Activated T-cell treated with anti-CD3 and anti-CD28 coated beads, Interleukin-2, amount 50 U/mL, for 4 hours (primary cell): Measurements from ENCODE around the gene ATRNL1. TPM values are rescaled to one million over a fixed set of nuclear protein-coding genes. Genes with fewer than 3 reads are reported as not detected.

Experiments
- ATAC-seq, 2 donors: fragments of 200-7000 bp; cut with Tn5 transposase; one replicate each; pipeline ENCODE4 v1.10.0; 2021
- DNase-seq: peaks from one replicate; pipeline ENCODE4 v3.0.0-alpha.2; 2020
- H3K27me3 Mint-ChIP-seq: one replicate; pipeline ENCODE4 v1.8.0; 2021; ENCODE audit warnings: low read depth, mixed read lengths
- H3K36me3 Mint-ChIP-seq: one replicate; pipeline ENCODE4 v1.8.0; 2022; ENCODE audit warnings: mixed read lengths; ENCODE audit not compliant: insufficient read depth
- H3K4me1 Mint-ChIP-seq: one replicate; pipeline ENCODE4 v1.8.0; 2021; ENCODE audit warnings: low read depth, mixed read lengths
- H3K4me3 Mint-ChIP-seq: one replicate; pipeline ENCODE4 v1.8.0; 2021; ENCODE audit warnings: mild to moderate bottlenecking, moderate library complexity, mixed read lengths
- H3K9me3 Mint-ChIP-seq: one replicate; pipeline ENCODE4 v1.8.0; 2021; ENCODE audit warnings: mixed read lengths
- total RNA-seq, 3 donors: library from RNA; stranded (reverse); gene quantifications; one replicate each; pipeline ENCODE4 v1.2.1, GENCODE V29; 2021

Gene ATRNL1
- total RNA-seq, 3 donors from 2014 or later = 0.11 to 0.16 TPM; not detected in 1

DNA sequence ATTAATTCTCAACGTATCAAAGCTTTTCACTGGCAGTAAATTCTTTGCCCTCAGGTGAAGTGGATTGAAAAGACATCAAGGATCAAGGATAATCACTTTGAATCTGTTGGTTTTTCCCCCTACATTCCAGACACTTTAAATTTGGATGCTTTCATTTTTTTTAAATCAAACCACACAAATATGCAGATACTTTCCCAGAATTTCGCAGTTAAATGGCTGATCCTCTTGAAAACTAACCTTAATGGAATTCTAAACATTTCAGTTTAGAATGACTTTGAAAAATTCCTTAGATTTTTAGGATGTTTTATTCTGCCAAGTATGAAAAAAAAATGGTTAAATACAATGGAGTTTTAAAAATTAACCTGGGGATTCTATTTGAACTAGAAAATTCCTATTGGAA lies 853.9 kb downstream of the ATRNL1 start:
- DNase-seq = no peak
- Mint-ChIP-seq H3K4me1 (no peaks in the 10 kb centered on the region), H3K27me3 (no peaks in the 10 kb centered on the region), H3K36me3 (no peaks in the 10 kb centered on the region), H3K9me3 (peaks cover 4% of the 10 kb centered on the region), H3K4me3 (no peak overlapping the region)
- no peak for ATAC-seq

DNA sequence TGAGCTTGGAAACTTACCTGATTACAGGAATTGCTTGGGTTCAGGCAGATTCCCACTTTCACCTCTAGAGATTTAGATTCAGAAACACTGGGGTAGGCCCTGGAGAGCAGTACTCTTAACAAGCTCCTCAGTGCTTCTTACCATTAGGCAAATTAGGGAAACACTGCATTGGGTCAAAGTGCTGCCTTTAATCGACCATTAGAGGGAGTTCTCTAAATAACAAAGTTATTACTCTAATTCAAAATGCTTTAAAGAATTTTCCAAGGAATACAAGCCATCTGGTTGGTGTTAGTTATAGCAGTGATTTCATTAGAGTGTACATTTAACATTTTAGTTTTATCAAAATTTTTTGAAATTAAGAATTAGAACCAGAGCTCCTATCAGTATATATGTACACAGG lies 855.3 kb downstream of the ATRNL1 start:
- no peaks in the 10 kb centered on the region for H3K9me3 Mint-ChIP-seq
- no peak overlapping the region for H3K4me3 Mint-ChIP-seq
- H3K27me3 Mint-ChIP-seq = no peaks in the 10 kb centered on the region
- no peak for ATAC-seq
- H3K4me1 Mint-ChIP-seq = no peaks in the 10 kb centered on the region
- no peak for DNase-seq
- no peaks in the 10 kb centered on the region for H3K36me3 Mint-ChIP-seq

DNA sequence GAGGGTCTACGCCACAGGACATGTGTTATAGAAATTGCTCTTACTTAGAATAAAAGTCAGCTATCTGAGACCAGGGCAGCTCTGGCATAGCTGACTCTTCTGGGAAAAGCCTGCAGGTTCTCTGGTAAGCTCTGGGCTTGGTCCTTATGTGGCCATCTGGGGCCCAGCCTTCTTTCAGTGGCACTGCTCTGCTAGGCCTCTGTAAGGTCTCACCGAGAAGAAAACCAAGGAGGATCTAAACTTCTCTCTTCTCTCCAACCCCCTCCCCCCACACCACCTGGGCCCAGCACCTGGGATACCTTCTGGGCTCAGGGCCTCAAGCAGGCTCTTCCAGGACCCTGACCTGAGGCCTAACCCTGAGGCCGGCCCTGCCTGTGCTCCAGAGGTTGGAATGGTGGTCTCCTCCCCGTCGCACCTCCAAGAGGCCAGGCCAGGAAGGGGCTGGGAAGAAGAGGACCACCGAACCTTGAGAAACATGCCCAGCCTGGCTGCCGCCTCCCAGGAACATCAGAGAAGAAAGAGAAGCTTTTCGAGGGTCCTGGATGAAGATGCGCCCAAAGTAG lies 856.2 kb downstream of the ATRNL1 start:
- ATAC-seq (no peak), DNase-seq (no peak)
- Mint-ChIP-seq H3K4me1 (no peaks in the 10 kb centered on the region), H3K36me3 (no peaks in the 10 kb centered on the region), H3K4me3 (no peak overlapping the region), H3K27me3 (no peaks in the 10 kb centered on the region), H3K9me3 (no peaks in the 10 kb centered on the region)

- no peaks in the 10 kb centered on the region for H3K9me3 Mint-ChIP-seq
- no peaks in the 10 kb centered on the region for H3K27me3 Mint-ChIP-seq
- ATAC-seq = no peak
- H3K4me3 Mint-ChIP-seq = no peak overlapping the region
- no peaks in the 10 kb centered on the region for H3K36me3 Mint-ChIP-seq
- no peaks in the 10 kb centered on the region for H3K4me1 Mint-ChIP-seq
- no peak for DNase-seq
Measured at GRCh38 chr10:115950320-115950719, 857.2 kb downstream of the ATRNL1 start.

- ATAC-seq (no peak), DNase-seq (no peak)
- H3K4me3 Mint-ChIP-seq = no peak overlapping the region
- no peaks in the 10 kb centered on the region for H3K4me1 Mint-ChIP-seq
- H3K36me3 Mint-ChIP-seq = no peaks in the 10 kb centered on the region
- H3K27me3 Mint-ChIP-seq = no peaks in the 10 kb centered on the region
- no peaks in the 10 kb centered on the region for H3K9me3 Mint-ChIP-seq
Measured at GRCh38 chr10:115951242-115951641, 858.1 kb downstream of the ATRNL1 start.

DNA sequence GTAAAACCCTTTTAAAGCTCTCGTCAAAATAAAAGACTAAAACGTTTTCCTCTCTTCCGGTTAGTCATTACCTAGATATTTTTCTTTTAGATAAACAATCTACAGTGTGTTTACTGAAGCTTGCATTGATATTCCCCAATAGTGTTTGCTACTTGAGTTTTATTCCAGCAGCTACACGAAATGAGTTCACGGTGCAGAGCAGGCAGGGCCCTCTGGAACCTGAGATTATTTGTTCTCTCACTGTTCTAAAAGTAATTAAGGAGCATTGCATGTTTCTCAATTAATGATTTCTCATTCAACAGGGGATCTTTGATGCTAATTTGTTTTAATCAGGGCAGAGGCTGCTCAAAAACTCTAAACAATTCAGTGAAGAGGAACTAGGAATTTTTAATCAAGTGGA lies 860.1 kb downstream of the ATRNL1 start:
- H3K4me1 Mint-ChIP-seq = no peaks in the 10 kb centered on the region
- no peaks in the 10 kb centered on the region for H3K9me3 Mint-ChIP-seq
- H3K27me3 Mint-ChIP-seq = no peaks in the 10 kb centered on the region
- ATAC-seq = no peak
- H3K4me3 Mint-ChIP-seq = no peak overlapping the region
- DNase-seq = no peak
- H3K36me3 Mint-ChIP-seq = no peaks in the 10 kb centered on the region

DNA sequence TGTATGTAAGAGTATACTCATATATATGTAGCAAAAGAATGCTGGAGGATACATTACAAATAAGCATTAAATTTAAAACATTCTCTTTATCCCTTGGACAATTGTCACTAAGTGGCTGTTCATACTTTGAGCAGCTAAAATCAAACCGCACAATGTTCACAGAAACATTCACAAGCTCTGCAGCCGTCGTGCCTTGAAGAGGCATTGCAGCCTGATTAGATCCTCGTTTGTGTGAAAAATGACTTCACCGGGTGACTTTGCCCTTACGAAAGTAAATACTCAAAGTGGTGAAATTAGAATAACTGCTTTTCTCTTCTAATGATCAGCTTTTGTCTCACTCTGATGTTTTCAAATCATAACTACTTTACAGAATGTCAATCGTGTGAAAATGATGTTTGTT lies 860.8 kb downstream of the ATRNL1 start:
- DNase-seq (no peak), ATAC-seq (no peak)
- H3K27me3 Mint-ChIP-seq = no peaks in the 10 kb centered on the region
- no peaks in the 10 kb centered on the region for H3K9me3 Mint-ChIP-seq
- H3K4me1 Mint-ChIP-seq = no peaks in the 10 kb centered on the region
- H3K4me3 Mint-ChIP-seq = no peak overlapping the region
- H3K36me3 Mint-ChIP-seq = no peaks in the 10 kb centered on the region

GRCh38 chr10:115956225-115957011 lies 863.3 kb downstream of the ATRNL1 start:
- H3K36me3 Mint-ChIP-seq = no peaks in the 10 kb centered on the region
- H3K27me3 Mint-ChIP-seq = no peaks in the 10 kb centered on the region
- no peak overlapping the region for H3K4me3 Mint-ChIP-seq
- DNase-seq (no peak), ATAC-seq (no peak)
- no peaks in the 10 kb centered on the region for H3K4me1 Mint-ChIP-seq
- no peaks in the 10 kb centered on the region for H3K9me3 Mint-ChIP-seq

GRCh38 chr10:115957012-115957399 lies 863.8 kb downstream of the ATRNL1 start:
- DNase-seq = no peak
- H3K4me3 Mint-ChIP-seq = no peak overlapping the region
- no peak for ATAC-seq
- H3K4me1 Mint-ChIP-seq = no peaks in the 10 kb centered on the region
- no peaks in the 10 kb centered on the region for H3K27me3 Mint-ChIP-seq
- H3K9me3 Mint-ChIP-seq = no peaks in the 10 kb centered on the region
- no peaks in the 10 kb centered on the region for H3K36me3 Mint-ChIP-seq

DNA sequence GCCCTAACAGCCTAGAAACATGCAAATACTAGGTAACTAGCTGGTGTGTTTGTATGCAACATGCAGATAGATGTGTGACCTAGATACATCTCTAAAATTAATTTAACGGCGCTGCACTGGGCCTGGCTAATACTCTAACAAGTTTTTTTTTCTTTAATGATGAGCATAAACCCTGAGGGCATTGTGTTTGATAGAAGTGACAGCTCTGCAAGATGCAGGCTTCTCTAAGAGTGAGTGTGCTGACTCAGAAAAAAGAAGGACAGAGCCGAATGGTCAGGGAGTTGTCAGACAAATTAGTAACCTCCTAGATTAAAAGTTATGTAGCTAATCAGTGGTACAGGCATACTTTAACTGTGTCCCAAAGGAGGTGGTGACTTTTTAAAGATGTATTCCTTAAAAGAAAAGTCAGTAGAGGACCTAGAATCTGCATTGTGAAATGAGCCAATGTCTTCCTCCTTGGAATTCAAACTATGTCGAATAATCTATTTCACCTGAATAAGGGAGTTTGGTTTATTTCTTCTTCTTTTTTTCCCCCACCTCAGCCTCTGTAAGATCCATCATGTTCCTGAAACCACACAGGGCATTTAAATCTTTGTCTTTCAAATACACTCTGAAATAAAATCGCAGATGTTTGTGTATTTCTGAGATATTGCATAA lies 864.7 kb downstream of the ATRNL1 start:
- Mint-ChIP-seq H3K27me3 (no peaks in the 10 kb centered on the region), H3K4me3 (no peak overlapping the region), H3K4me1 (no peaks in the 10 kb centered on the region), H3K9me3 (no peaks in the 10 kb centered on the region), H3K36me3 (no peaks in the 10 kb centered on the region)
- DNase-seq = no peak
- no peak for ATAC-seq

- no peaks in the 10 kb centered on the region for H3K36me3 Mint-ChIP-seq
- H3K4me1 Mint-ChIP-seq = no peaks in the 10 kb centered on the region
- no peaks in the 10 kb centered on the region for H3K27me3 Mint-ChIP-seq
- peaks cover 6% of the 10 kb centered on the region for H3K9me3 Mint-ChIP-seq
- DNase-seq (no peak), ATAC-seq (no peak)
- H3K4me3 Mint-ChIP-seq = no peak overlapping the region
Measured at GRCh38 chr10:115963848-115964247, 870.7 kb downstream of the ATRNL1 start.

DNA sequence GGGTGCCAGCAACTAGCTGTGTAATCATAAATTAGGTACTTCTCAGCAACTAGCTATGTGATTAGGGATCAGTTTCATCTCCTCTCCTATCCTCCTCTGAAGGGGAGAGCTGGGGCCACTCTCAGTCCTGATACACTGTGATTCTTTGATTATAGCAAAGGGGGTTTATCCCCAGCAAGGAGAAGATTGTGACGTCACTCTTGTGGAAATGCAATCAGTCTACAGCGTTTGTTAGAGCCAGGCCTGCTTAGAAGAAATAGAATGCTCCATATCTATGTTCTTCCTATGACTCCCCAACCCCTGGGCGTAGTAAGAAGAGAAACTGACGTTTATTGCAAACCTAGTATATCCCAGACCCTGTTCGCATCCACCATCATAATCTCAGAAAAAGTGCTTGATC lies 871.7 kb downstream of the ATRNL1 start:
- Mint-ChIP-seq H3K4me1 (no peaks in the 10 kb centered on the region), H3K36me3 (no peaks in the 10 kb centered on the region), H3K4me3 (no peak overlapping the region), H3K27me3 (no peaks in the 10 kb centered on the region), H3K9me3 (peaks cover 9% of the 10 kb centered on the region)
- ATAC-seq (no peak), DNase-seq (no peak)

DNA sequence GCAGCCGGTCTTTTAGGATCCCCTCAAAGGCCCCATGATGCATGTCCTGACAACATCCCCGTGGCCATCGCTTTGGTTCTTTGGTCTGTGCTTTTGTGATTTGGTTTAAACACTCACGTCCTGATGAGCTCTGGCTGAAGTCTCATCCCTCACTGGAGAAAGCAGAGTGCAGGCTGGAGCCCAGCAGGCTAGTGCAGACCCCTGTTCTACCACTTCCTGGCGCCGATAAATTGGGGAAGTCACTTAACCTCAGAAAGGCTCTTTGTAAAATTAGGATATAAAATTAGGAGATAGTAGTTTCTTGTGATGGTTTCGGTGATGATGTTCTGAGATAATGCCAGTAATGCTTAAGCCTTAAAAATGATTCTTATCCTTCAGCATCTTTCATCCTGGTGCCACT lies 872.2 kb downstream of the ATRNL1 start:
- Mint-ChIP-seq H3K4me3 (no peak overlapping the region), H3K27me3 (no peaks in the 10 kb centered on the region), H3K36me3 (no peaks in the 10 kb centered on the region), H3K9me3 (peaks cover 9% of the 10 kb centered on the region), H3K4me1 (no peaks in the 10 kb centered on the region)
- no peak for ATAC-seq
- DNase-seq = no peak

DNA sequence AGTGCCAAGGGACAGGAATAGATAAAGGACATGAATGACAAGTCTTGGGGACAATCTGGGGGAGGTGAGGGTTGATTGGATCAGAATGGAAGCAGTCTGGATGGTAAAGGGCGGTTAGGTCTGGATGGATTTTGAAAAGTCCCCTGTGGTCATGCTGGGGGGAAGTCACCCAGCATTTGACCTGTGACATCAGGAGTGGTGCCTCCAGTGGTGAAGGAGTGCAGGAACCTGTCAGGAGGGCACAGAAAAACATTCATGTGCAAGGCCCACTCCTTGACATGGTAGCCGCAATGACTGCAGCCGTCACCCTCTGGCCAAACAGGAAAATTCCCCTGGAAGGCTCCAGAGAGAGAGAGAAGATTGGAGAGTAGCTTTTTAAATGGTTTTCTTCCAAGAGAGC lies 875.1 kb downstream of the ATRNL1 start:
- Mint-ChIP-seq H3K27me3 (no peaks in the 10 kb centered on the region), H3K9me3 (peaks cover 13% of the 10 kb centered on the region), H3K4me1 (no peaks in the 10 kb centered on the region), H3K4me3 (no peak overlapping the region), H3K36me3 (no peaks in the 10 kb centered on the region)
- no peak for ATAC-seq
- DNase-seq = no peak

- no peaks in the 10 kb centered on the region for H3K36me3 Mint-ChIP-seq
- ATAC-seq (no peak), DNase-seq (no peak)
- H3K27me3 Mint-ChIP-seq = no peaks in the 10 kb centered on the region
- no peak overlapping the region for H3K4me3 Mint-ChIP-seq
- peaks cover 20% of the 10 kb centered on the region for H3K9me3 Mint-ChIP-seq
- no peaks in the 10 kb centered on the region for H3K4me1 Mint-ChIP-seq
Measured at GRCh38 chr10:115969591-115969990, 876.4 kb downstream of the ATRNL1 start.
